Activated effector memory CD4-positive, alpha-beta T cell treated with anti-CD3 and anti-CD28 coated beads, Interleukin-2, amount 50 U/mL, for 16 hours (primary cell): ENCODE results near the gene SMYD4.
A peak's percentile ranks its signal among the peaks of the same experiment; 100 is the strongest.
"Not testable (repeated sequence)": the region's sequence is repeated elsewhere in the genome, so short reads cannot be mapped to it uniquely, and the experiment has no call there.

Experiments used
- DNase-seq: peaks from one replicate; pipeline ENCODE4 v3.0.0-alpha.2; 2020

SMYD4 gene

GRCh38 chr17:1753767-1754429, 75.8 kb downstream of the SMYD4 start:
- DNase-seq = no peak

DNA sequence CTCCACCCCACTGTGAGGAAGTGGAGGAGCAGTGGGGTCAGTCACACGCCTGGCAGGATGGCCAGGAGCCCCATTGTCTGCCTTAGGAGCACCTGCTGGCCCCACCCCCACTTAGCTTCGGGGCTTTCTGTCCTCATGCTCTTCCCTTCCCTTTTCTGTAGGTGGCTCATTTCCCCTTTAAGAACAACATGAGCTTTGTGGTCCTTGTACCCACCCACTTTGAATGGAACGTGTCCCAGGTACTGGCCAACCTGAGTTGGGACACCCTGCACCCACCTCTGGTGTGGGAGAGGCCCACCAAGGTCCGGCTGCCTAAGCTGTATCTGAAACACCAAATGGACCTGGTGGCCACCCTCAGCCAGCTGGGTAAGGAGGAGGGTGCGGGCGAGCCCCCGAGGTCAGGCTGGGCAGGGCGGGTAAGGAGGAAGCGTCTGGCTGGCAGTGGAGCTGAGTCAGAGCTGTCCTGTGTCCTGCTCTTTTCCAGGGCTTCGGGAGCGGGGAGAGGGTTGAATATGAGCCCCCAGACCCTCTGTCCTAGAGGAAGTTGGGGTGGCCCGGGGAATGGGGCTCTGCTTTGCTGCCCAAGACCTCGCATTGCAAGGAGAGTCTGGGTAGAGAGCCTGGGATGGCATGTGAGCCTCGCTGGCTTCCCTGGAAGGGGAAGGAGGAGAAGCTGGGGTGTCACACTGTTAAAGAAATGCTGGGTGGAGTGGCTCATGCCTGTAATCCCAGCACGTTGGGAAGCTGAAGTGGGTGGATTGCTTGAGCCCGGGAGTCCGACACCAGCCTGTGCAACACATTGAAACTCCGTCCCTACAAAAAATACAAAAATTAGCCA, 77.1 kb downstream of the SMYD4 start:
- no peak for DNase-seq

GRCh38 chr17:1750628-1751027, 79.1 kb downstream of the SMYD4 start:
- DNase-seq = no peak

DNA sequence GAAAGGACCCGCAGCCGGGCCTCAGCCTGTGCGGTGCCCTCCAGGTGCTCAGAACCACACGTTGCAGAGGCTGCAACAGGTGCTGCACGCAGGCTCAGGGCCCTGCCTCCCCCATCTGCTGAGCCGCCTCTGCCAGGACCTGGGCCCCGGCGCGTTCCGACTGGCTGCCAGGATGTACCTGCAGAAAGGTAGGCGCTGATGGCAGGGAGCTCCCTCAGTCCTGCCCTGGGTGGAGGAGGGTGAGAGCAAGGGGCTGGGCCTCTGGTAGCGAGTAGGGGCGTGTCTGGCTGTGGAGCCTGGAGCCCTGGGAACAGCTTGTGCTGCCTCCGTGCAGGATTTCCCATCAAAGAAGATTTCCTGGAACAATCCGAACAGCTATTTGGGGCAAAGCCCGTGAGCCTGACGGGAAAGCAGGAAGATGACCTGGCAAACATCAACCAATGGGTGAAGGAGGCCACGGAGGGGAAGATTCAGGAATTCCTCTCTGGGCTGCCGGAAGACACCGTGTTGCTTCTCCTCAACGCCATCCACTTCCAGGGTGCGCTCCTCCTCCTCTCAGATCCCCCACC, 82.6 kb downstream of the SMYD4 start:
- DNase-seq = no peak

GRCh38 chr17:1745513-1746020, 84.1 kb downstream of the SMYD4 start:
- no peak for DNase-seq

GRCh38 chr17:1744551-1745512, 84.9 kb downstream of the SMYD4 start:
- no peak for DNase-seq

GRCh38 chr17:1743088-1743439, 86.6 kb downstream of the SMYD4 start:
- no peak for DNase-seq

GRCh38 chr17:1742371-1743087, 87.2 kb downstream of the SMYD4 start, which contains the start of gene SERPINF2:
TSS of gene SERPINF2 (plus strand) at chr17:1742871. CDS start at chr17:1744996, 2,125 bp downstream.
- no peak for DNase-seq

DNA sequence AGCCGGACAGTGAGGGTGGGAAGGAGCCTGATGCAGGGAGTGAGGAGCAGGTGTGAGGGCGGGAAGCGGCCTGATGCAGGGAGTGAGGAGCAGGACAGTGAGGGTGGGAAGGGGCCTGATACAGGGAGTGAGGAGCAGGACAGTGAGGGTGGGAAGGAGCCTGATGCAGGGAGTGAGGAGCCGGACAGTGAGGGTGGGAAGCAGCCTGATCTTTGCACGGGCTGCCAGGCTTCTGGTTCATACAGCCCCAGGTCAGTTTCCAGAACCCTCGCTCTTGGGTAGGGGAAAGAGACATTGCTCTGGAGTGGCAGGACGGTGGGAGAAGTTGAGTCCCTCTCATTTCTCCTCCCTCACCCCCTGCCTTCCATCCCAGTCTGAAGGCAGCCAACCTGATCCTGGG, 87.8 kb downstream of the SMYD4 start:
- not testable (repeated sequence) for DNase-seq

- DNase-seq = no peak
These were observed 92.0 kb downstream of the SMYD4 start for GRCh38 chr17:1737531-1738291.

- peak; percentile 81 for DNase-seq
These were observed 93.1 kb downstream of the SMYD4 start for GRCh38 chr17:1736348-1737281.

GRCh38 chr17:1735834-1736347, 93.8 kb downstream of the SMYD4 start:
- DNase-seq = no peak

DNA sequence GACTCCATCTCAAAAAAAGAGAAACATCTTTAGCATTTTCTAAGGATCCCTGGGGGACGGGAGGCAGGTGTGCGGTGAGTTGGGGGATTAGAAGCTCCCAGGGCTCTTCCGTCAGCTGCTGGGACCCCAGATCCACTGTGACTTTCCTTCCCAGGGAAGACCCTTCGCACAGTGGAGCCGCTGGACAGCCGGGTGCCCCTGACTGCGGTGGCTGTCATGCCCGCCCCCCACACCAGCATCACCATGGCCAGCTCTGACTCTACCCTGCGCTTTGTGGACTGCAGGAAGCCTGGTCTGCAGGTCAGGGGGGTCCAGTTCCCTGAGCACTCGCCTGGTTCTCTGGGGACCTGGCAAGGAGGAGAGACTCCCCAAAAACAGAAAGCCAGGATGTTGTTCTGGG, 94.3 kb downstream of the SMYD4 start:
- DNase-seq = no peak

- DNase-seq = no peak
These were observed 95.9 kb downstream of the SMYD4 start for GRCh38 chr17:1733759-1734158.

GRCh38 chr17:1732833-1733321, 96.8 kb downstream of the SMYD4 start:
- no peak for DNase-seq

DNA sequence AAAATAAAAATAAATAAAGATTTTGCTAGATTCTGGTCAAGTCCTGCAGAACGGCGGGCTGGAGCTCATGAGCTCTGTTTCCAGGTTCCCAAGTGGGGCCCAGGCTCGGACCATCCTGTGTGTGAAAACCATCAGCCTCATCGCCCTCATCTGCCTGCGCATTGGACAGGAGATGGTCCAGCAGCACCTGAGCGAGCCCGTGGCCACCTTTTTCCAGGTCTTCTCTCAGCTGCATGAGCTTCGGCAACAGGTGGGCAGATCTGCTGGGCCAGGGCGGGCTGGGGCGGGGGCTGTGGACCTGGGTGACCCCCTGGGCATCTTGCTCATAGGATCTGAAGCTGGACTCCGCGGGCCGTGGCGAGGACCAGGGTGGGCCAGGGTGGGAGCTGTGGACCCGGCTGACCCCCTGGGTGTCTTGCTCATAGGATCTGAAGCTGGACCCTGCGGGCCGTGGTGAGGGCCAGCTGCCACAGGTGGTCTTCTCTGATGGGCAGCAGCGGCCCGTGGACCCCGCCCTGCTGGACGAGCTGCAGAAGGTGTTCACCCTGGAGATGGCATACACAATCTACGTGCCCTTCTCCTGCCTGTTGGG, 97.4 kb downstream of the SMYD4 start:
- no peak for DNase-seq

DNA sequence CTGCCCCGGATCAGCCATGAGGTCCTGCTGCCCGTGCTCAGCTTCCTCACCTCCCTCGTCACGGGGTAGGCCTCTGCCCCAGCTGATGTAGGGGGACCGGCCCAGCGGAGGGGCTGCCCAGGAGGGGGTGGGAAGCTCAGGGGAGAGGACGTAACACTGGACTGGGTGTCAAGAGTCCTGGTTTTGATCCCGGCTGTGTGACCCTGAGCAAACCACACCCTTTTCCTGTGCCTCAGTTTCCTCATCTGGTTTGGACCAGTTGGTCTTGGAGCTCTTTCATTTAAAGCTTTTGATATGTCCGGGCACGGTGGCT, 98.6 kb downstream of the SMYD4 start:
- no peak for DNase-seq

DNA sequence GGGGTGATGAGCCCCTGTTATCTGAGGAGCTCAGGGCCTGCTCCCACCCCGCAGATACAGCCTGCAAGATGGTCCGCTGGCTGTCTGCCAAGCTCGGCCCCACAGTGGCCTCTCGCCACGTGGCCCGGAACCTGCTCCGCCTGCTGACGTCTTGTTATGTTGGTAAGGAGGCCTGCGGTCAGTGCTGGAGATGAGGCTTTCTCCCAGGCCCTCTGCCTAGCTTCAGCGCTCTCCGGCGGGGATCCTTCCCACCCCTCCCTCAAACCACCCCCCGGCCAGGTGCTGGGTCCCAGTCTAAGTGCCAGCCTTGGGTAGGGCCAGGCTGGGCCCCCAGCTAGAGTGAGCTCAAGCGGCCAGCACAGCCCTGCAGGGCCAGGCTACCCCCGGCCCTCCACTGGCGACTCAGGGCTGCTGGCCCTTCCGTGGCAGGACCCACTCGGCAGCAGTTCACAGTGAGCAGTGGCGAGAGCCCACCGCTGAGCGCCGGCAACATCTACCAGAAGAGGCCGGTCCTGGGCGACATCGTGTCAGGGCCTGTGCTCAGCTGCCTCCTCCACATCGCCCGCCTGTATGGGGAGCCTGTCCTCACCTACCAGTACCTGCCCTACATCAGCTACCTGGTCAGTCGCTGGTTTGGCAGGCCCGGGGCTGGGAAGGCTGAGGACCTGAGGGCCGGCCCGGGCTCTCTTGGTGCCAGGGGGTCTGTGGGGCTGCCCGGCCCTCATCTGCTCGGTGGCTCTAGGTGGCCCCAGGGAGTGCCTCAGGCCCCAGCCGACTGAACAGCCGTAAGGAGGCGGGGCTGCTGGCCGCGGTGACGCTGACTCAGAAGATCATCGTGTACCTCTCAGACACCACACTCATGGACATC, 99.1 kb downstream of the SMYD4 start:
- no peak for DNase-seq
